NCI-H524 (cell line): ENCODE results near the gene GPR78.

Experiments
- DNase-seq, 2 experiments: peaks; one replicate each; lab custom pipeline; 2025; lab: John Stamatoyannopoulos, UW

GPR78 gene, protein sequence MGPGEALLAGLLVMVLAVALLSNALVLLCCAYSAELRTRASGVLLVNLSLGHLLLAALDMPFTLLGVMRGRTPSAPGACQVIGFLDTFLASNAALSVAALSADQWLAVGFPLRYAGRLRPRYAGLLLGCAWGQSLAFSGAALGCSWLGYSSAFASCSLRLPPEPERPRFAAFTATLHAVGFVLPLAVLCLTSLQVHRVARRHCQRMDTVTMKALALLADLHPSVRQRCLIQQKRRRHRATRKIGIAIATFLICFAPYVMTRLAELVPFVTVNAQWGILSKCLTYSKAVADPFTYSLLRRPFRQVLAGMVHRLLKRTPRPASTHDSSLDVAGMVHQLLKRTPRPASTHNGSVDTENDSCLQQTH

DNA sequence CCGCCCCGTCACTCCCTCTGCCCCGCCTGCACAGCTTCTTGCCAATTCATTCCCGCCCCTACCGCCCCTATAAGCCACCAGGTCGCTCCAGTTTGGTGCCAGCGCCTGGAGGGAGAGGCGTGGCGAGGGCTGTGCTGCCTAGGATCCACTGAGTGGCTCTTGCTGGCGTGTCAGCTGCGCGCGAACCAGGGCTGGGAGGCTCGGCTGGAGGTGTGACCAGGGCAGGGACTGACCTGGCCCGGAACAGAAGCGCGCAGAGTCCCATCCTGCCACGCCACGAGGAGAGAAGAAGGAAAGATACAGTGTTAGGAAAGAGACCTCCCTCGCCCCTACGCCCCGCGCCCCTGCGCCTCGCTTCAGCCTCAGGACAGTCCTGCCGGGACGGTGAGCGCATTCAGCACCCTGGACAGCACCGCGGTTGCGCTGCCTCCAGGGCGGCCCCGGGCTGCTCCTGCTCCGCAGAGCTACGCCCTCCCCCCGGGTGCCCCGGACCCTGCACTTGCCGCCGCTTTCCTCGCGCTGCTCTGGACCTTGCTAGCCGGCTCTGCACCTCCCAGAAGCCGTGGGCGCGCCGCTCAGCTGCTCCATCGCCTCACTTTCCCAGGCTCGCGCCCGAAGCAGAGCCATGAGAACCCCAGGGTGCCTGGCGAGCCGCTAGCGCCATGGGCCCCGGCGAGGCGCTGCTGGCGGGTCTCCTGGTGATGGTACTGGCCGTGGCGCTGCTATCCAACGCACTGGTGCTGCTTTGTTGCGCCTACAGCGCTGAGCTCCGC lies at the start of gene GPR78:
Gene GPR78 (plus strand): TSS at position 72 of the 773 bp plus-strand sequence. CDS start 591 bp downstream, at position 663.
- peak; percentile 53 to 54 for DNase-seq

DNA sequence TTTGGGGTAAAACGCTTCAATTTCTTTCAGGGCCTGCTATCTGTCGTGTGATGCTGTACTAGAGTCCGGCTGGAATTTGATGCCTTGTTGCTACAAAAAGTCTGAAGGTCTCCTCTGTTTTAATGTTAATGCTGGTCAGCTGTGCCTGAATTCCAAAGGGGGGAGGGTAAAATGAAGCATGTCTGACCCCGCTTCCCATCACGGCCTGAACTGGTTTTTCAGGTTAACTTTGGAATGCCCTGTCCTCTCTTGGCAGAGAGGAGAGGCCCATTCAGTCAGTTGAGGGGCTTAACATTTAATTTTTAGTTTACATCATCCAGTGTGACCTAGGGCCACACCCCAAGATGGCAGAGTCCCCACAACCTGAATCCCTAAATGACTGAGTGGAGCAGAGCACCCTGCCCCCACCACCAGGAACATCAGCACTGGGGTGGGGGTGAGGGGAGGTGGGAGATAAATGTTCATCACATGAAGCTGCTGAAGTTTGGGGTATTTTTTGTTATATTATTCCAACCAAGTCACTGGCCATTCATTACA lies 47.9 kb upstream of the GPR78 start:
- no peak for DNase-seq

DNA sequence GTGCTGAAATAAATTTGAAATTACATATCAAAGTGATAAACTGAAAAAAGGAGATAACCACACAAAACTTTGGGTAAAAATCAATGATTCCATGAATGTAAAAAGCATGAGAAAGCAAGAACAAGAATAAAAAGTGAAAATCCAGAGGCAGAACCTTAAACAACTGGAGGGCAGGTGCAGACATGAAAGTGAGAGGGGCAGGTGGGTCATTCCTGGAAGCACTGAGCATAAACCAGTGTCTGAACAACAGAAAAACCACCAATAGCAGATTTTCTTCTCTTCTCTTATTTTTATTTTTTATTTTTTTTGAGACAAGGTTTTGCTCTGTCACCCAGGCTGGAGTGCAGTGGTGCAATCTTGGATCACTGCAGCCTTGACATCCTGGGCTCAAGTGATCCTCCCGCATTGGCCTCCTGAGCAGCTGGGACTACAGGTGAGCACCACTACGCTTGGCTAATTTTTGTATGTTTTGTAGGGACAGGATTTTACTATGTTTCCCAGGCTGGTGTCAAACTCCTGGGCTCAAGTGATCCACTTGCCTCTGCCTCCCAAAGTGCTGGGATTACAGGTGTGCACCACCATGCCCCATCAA lies 46.8 kb upstream of the GPR78 start:
- no peak for DNase-seq

DNA sequence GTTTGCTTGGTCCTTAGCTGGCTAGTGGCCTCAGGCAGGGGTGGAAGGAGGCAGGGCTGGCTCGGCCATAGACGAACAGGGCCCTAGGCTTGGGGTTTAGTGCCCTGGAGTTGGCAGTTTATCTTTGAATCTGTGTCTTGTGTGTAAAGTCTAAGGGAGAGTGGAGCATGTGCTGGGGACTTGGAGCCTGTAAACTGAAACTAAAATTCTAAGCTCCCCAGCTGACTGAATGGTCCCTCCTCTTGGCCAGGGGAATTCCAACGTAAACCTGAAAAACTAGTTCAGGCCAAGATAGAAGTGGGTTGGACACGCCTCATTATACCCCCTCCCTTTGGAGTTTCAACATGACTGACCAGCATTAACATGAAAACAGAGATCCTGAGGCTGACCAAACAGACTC lies 46.1 kb upstream of the GPR78 start:
- no peak for DNase-seq

DNA sequence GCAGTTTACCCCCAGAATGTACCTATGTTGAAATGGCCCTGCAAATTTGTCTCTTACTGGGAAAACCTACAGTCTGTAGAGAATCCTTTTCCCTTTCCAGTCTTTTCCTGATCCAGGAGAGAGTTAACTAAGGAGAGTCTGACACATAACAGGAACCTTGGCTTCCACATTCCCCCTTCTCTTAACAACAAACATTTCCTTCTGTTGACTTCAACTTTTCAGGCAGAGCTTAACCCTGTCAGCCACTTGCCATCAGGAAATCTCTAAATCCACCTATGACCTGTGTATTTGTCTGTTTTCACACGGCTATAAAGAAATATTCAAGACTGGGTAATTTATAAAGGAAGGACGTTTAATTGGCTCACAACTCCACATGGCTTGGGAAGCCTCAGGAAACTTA lies 45.6 kb upstream of the GPR78 start:
- DNase-seq, result no peak

DNA sequence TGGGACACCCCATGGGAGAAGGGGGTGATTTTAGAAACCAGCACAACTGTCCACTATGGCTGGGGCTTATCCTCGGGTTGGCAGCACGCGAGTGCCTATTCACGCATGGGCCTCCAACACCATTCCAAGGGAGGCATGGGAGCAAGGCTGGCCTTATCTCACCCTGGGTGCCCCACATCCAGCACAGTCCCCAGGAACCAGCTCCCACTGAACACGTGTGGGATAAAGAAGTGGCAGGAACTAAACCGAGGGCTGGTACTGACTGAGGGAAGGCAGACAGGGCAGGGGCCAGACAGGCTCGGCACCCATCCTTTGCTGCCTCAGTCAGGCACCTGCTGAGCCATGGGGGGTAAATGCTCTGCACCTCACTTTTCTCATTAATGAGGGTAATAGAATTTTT lies 43.7 kb upstream of the GPR78 start:
- DNase-seq, result no peak

DNA sequence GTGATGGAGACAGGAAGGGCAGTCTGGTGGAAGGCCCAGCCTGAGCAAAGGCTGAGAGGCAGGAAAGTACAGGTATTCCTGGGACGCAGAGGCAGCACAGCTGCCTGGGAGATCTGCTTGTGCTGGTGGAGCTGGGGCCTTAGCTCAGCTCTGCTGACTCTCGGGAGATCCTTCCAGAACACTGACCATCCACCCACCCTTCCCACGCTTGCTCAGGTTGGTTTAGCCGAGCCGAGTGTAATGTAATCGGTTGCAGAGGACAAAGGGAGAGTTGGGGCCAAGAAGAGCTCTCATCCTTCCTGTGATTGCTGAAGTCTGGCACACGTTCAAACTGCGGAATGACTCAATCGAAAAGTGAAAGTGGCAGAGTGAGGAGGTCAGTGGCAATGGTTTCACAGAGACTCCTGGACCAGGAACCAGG lies 43.1 kb upstream of the GPR78 start:
- no peak for DNase-seq

DNA sequence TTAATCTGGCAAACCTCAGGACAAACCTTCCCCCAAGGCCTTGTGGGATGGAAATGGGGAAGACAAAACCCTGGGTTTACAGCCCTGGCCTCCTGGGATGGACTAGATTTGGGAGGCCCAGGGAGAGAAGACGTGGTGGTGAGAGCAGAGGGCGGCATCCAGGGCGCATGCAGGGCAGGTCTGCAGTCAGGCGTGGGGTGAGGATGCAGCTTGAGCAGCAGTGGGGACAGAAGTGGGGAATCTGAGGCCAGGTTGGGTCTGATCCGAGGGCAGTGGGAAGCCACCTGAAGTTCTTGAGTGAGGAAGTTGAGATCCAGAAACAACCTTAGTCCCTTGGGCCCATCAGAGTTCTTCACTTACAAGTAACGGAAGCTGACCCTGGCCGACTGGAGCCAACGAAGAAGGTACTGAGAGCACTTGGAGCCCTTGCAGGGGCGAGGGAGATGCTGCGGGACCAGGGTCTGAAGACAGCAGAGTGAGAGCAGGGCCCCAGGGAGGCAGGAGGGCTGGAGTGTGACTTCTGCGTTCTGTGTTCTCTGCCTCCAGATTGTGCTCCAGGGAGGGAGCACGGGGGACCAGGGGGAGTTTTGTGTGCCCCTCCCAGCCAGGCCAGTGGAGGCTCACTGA lies 42.0 kb upstream of the GPR78 start:
- no peak for DNase-seq

DNA sequence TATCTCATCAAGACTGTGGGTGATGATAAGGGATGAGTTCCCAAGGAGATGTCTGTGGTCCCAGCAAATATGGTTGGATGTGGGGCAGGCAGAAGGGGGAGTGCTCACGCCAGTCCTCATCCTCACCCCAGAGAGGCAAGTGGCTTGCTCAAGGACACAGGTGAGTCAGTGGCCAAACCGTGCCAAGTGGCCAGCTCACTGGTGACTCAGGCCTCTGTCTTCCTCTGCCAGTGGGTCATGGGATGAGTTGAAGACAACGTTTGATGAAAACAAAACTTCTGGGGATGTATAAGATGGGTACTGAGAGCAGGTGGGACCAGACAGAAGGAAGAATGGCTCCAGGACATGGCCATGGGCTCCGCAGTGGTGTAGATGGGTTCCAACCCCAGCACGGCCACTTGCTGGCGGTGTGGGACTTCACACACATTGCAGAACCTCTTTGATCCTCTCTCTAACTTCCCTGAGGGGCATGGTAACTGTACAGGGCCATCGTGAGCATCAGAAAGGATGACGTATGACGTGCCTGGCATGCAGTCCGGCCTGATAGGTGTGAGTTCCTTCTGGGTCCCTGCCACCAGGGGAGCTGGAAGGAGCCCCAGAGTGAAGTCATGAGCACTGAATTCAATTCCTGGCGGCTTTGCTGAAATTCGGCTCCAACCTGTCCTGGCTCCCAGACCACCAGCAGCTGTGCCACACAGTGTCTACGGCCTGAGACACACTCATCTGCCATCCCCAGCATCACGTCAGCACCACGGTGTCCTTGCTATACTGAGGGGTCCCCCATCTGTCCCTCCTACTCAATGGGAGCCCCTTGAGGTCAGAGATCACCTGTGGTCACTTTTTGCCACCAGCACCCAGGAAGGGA lies 41.3 kb upstream of the GPR78 start:
- no peak for DNase-seq

DNA sequence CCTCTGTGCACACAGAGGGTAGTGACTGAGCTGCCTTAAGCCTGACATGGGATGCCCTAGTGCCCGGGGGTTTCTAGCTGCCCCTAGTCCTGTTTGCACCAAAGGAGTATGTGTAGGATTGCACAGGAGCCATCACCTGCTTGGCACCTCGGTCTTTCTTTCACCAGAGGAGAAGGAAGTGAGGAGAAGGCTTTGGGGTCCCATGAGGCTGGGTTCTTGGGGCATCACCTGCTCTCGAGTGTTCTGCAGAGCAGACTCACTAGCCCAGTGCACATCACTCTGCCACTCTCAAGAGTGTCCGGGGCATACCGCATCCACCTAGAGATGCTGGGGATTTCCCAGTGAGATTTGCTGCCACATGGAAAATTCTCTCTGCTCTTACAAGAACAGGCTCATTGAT lies 40.5 kb upstream of the GPR78 start:
- no peak for DNase-seq

DNA sequence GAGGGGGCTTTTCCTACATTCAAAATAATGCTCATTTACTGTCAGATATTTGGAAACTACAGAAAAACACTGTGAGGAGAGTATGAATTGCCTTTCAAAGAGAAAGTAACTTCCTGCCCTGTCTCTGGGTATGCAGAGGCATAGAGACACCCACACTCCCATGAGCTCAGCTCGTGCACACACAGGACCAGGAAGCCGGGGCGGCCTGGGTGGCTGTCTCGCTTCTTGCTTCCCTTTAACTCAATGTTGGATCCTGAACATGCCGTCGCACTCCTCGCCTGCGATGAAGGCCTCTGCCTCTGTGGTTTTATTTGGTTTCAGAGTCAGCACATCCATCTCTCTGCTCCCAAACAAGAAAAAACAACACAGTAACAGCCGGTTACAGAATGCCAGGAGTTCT lies 40.1 kb upstream of the GPR78 start:
- no peak for DNase-seq

DNA sequence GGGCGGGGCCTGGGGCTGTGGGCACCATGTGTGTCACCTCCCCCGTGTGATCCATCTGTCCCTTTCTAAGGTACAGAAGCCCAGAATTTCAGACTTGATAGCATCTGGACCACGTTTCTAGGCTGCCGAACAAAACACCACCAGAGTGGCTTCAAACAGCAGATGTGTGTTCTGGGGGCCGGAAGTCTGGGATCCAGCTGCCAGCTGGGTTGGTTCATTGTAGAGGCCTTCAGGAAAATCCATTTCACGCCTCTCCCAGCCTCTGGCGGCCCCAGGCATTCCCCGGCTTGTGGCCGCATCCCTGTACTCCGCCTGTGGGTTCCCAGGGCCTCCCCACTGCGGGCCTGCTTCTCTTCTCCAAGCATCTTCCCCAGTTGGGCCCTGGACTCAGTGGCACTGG lies 39.6 kb upstream of the GPR78 start:
- peak in 1 of 2 experiments; percentile 61 for DNase-seq

DNA sequence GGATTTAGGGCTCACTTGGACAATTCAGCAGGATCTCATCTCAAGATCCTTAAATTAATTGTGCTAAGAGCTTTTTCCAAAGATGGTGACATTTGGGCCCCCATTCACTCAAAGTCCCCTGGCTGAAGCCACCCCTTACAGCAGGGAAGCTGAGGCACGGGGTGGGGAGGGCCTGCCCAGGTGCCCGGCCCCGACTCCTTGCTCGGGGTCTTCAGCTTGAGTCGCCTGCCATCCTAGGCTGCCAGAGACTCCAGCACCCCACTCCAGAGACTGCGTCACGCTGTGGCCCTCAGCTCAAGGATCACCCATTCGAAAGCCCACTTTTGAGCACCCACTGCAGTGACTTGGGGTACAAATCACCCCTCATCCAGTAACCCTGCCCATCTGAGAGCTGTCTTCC lies 39.2 kb upstream of the GPR78 start:
- no peak for DNase-seq

DNA sequence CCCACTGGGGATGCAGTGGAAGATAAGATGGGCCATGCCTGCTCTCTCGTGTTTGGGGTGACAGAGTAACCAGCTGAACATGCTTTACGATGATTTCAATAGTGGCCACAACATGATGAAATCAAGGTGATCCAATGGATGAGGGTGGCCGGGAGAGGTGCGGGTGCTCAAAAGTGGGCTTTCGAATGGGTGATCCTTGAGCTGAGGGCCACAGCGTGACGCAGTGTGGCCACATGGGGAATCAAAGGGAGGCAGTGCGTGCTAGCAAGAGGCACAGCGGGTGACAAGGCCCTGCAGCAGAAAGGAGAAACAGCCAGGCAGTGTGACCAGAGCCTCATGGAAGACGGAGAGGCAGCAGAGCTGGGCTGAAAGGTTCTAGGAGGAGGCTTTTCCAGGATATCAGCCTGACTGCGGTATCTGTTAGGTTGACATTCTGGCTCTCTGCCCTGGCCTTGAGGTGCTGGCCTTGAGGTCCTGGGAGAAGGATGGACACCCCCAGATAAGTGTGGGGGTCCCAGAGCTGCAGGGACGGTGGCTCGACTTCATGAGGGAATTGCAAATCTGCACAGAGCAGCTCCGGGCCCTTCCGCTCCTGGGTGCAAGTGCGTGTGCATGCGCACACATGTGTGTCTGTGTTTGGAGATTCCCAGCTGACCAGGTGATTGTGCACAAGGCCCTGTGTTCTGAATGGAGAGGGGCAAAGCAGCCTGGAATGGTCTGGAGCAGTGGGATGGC lies 38.0 kb upstream of the GPR78 start:
- no peak for DNase-seq

DNA sequence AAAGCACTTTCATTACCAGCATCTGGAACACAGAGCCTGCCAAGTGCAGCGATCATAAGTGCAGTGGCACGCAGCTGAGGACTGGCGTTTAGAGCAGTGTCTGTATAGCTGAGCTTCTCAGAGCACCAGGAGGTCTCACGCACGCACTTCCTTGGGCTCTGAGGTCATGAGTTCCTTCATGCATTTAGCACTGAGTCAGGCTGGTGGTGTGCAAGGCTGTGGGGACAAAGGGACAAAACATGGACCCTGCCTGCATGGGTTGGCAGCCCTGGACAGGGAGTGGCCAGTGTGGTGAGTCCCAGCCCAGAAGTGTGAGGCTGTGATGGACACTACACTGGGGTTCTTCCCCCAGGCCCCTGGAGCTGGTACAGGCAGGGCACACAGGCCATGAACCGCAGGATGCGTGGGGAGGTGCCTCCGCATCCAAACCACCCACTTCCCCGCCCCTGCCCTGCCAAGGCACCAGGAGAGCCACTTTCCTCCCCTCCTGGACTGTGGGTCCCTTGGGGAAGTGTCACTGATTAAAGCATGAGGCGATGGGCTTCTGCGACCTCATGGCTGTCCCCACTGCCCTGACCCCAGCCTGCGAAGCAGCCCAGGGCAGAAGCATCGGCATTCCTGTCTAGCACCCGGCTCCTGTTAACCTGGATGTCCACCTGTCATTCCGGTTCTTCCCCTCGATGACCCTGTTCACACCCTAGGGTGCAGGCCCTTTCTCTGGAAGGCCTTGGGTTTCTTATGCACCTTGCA lies 37.2 kb upstream of the GPR78 start:
- DNase-seq, result no peak

DNA sequence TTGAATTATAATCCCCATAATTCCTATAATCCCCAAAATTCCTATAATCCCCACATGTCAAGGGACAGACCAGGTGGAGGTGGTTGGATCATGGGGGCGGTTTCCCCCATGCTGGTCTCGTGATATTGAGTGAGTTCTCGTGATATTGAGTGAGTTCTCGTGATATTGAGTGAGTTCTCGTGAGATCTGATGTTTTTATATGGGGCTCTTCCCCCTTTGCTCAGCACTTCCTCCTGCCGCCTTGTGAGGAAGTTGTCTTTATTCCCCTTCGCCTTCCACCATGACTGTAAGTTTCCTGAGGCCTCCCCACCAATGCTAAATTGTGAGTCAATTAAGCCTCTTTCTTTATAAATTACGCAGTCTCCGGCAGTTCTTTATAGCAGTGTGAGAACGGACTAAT lies 36.6 kb upstream of the GPR78 start:
- DNase-seq, result no peak

DNA sequence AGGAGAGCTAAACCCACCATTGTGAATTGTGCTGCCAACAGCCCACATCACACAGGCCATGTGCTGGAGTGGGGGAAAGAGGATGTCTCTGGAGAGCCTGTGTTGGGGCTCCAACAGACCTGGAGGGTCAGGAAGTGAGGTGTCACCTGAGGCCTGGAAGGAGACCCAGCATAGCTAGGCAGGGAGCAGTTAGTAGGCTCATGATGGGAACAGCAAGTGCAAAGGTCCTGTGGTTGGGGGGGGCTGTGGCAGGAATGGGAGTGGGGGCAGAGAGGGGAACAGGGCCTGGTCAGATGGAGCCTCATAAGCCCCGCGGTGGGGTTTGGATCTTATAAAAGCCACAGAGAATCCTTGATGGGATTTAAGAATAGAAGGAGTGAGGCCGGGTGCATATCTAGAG lies 35.9 kb upstream of the GPR78 start:
- DNase-seq, result no peak

DNA sequence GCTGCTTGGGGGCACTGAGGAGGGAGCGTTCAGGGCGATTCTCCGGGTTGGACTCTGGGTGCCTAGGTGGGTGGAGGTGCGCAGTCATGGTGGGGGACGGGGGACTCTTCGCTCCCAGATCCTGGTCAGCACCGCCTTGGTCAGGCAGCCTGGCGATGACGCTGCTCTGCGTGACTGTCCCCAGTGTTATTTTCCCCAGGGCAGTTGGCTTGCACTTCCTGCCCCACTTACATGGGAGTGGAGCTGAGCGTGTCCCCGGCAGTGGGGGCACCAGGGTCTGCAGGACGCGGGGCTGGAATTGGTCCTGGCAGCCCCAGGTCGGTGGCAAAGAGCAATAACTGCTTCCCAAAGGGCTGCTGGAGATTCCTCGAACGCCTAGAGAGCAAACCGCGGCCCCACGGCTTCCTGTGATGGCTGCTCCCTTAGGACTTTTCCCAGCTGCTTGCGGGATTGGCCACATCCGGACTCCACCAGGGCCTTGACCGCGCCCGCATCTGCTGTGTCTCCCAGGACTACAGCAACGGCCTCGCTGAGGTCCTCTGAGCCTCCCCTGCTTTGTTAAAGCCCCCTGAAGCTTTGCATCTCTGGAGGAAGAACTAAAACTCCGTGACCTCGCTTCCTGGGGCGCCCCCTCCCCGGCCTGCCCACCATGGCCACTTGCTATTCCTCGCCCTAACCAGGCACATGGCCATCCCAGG lies 35.3 kb upstream of the GPR78 start:
- no peak for DNase-seq

DNA sequence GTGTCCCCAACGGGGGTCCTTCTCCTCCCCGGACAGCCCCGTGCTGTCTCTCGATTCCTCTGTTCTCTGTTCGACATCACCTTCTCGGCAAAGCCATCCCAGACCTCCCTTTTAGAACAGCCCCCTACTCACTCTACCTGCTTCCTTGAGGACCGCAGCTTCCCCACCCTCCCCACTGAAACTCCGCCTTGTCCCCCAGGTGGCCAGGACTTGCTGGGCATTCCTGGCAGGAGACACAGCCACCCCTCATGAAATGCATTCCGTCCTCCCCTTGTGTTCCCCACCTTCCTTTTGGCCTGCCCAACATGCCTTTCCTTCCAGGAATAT lies 34.8 kb upstream of the GPR78 start:
- no peak for DNase-seq

DNA sequence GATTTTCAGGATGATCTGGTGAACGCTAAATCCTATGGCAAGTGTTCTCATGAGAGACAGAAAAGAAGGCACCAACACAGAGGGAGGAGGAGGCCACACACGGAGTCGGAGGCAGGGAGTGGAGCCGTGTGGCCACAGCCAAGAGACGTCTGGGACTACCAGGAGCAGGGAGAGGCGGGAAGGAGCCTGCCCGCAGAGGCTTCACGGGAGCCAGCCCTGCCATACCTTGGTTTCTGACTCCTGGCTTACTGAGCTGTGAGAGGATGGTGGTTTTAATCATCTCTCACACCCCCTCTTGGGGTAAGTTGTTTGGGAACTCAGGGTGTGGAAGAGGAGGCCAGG lies 33.5 kb upstream of the GPR78 start:
- DNase-seq, result no peak
